NCI-H510A treated with DMSO at 0.1 percent for 48 hours (cell line): ENCODE measurements around the gene SGIP1.
"Not testable (repeated sequence)": the region's sequence is repeated elsewhere in the genome, so short reads cannot be mapped to it uniquely, and the experiment has no call there.

ENCODE experiments used
- DNase-seq: peaks from one replicate; lab custom pipeline; 2025; lab: John Stamatoyannopoulos, UW

The SGIP1 gene

GRCh38 chr1:66557157-66557556, 23.2 kb downstream of the SGIP1 start:
- DNase-seq = no peak

DNA sequence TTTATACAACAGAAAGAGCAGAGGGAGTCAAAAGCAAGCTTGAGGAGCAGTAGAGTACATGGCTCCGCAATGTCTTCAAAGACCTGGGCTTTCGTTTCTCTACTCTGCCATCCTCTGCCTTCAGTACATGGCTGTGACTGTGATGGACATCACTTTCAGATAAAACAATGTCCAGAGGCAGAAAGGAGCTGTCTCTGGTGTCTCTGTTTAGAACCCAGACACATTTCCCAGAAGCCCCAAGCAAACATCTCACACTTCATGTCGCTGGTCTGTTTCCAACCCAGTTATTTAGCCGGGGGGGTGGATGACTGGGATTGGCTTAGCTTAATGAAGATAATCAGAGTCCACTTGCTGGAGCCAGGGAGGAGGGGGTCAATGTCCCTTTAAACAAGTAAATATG, 25.6 kb downstream of the SGIP1 start:
- no peak for DNase-seq

- DNase-seq = no peak
These were observed 28.6 kb downstream of the SGIP1 start for GRCh38 chr1:66562561-66562960.

DNA sequence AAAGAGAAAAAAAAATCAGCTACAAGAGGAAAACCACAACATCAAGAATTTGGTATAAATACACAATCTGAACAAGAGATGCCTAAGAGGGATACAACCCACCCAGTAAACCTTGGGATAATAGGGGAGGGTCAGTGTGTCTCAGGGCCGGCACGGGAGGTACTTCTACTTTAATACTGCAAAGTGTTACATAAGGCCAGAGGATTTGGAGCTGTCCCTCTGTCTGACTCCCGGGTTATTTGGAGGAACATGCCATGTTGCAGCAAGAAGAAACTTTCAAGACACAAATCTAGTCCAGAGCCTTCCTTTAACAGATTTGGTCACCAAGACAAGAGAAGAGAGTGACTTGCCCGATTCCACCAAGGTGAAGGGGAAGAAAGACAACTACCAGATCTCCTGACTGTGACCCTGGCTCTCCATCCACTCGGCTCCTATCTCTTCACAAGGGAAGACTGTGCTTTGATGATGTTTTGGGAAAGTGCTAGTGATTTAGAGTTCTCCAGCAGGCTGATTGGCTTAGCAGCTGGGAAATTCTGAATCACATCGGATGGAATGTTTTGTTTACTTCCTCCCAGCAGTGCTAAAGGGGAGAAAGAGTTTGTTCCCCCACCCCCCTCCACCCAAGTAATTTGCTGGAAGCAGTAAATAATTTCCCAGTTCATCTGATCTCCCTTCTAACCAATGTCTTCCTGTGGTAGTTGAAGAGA, 29.3 kb downstream of the SGIP1 start:
- DNase-seq = no peak

- no peak for DNase-seq
These were observed 30.1 kb downstream of the SGIP1 start for GRCh38 chr1:66563941-66564630.

DNA sequence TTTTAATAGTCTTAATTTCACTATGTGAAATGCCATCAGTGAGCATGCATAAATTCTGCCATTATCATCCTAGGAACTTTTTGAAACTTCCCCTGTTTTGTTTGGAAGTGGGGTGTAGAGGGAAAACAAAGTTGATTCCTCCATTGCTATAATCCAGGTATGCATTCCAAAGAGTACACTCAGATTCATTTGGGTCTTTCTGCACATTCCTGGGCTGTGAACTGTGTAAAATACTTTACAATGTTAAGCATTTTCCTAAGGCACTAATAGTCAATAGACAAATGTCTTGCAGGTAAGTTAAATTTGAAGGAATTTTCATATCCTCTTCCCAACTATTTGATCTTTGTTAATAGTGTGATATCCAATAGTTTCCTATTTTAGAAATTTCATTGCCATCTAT, 36.2 kb downstream of the SGIP1 start:
- no peak for DNase-seq

DNA sequence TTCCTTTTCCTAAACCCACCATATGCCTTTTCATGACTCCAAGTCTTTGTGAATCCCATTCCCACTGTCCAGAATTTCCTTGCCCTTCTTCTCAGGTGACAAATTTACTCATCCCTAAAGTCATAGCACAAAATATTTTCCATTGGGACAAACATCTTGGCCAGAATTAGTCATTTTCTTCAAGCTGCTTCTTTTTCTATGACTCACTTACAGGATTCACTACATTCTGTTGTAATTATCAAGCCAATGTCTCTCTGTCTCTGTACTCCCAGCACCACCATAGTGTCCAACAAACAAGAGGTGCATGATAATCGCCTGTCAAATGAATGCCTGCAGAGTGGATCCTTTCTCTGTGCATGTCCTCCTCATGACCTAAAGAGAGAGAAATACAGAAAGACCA, 37.8 kb downstream of the SGIP1 start:
- DNase-seq = no peak

- peak; percentile 90 for DNase-seq
These were observed 41.8 kb downstream of the SGIP1 start for GRCh38 chr1:66575739-66576138.

- DNase-seq = peak; percentile 76
These were observed 42.7 kb downstream of the SGIP1 start for GRCh38 chr1:66576645-66577044.

DNA sequence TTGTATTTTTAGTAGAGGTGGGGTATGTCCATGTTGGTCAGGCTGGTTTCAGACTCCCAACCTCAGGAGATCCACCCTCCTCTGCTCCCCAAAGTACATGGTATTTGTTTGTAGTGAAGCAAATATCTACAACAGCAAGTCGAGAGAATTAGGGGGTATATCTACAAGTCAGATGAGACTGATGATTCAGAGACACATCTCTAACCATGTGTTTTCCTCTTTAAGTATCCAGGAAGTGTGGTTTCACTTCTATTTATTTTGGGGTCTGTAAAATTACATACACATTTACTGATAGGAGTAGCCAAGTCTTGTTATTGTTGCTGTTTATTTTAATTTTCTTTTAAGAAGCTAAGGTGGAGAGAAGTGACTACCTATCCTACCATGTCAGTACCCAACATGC, 44.9 kb downstream of the SGIP1 start:
- no peak for DNase-seq

DNA sequence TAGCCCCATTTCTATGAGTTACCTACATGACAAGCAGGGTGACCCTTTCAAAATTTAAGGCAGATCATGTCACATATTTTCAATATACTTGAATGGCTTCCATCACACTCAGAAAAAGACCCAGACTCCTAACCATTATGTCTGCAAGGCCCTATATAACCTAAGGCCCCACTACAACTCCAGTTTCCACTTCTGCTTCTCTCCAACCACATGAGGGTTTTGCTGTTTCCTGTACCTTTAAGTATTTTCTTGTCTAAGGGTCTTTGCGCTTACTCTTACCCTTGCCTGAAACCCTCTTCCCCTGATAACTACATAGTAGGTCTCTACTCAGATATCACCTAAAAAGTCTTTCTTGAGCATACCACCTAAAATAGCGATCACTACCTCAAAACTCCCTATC, 46.1 kb downstream of the SGIP1 start:
- no peak for DNase-seq

DNA sequence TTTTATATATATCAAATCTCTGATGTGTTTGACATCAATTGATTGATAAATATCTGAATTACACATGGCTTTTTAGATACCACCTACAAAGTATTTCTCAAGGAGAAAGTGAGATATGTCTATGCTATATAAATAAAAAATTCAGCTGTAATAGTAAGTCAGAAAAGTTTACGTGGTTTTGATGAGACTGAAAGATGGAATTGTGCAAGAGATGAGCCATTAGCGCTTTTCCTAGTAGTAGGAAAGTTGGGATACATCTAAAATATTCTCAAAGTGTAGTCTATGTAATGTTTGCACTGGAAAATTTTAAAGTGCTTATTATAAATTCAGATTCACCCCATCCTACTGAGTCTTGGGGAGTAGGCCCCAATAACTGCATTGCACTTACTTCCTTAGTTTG, 49.1 kb downstream of the SGIP1 start:
- no peak for DNase-seq

GRCh38 chr1:66585002-66585401, 51.0 kb downstream of the SGIP1 start:
- DNase-seq = no peak

GRCh38 chr1:66589326-66589725, 55.4 kb downstream of the SGIP1 start:
- no peak for DNase-seq

- DNase-seq = not testable (repeated sequence)
These were observed 58.2 kb downstream of the SGIP1 start for GRCh38 chr1:66592106-66592507.

- no peak for DNase-seq
These were observed 62.2 kb downstream of the SGIP1 start for GRCh38 chr1:66596191-66596590.

- no peak for DNase-seq
These were observed 63.5 kb downstream of the SGIP1 start for GRCh38 chr1:66597500-66597899.

GRCh38 chr1:66598670-66599069, 64.7 kb downstream of the SGIP1 start:
- DNase-seq = no peak

DNA sequence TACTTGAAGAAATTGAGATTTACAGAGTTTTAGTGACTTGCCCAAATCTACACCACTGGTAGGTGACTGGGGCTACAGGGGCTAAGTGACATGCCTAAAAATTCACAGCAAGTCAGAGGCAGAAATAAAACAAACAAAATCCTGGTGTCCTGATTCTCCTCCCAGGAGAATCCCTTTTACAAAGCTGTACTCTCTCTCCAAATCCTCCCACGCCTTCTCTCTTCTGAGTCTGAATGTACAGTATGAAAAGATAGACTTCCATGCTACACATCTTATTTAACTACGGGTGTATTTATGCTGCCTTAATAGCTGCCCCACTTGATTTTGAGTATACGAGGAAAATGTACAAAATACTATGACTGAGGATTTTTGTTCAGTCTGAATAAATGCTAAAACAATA, 65.4 kb downstream of the SGIP1 start:
- no peak for DNase-seq

GRCh38 chr1:66599899-66600737, 66.2 kb downstream of the SGIP1 start:
- DNase-seq = no peak

DNA sequence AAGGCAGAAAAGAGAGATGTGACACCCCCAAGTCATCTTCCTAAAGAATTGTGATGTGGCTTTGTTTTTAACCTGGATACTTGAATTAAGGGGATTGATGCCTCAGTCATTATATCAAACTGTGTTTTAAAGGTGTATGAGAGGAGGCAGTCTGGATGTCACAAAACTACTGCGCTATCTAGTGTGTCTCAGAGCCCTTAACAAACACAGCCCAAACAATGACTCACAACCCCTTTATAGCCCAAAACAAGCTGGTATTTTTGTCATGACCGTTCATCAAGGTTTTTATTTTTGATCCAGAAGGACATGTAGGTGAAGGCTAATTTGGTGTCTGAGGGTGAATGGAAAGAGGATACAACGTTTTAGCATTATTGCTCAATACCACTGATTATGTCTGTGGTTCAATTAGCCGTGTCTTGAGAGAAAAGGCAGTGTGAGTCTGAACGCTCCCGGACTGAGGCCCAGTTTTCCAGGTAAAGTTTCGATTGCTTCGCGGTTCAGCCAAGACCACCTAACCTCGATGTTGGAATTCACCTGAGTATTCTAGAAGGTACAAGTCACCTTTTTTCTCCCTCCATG, 71.6 kb downstream of the SGIP1 start:
- DNase-seq = no peak

GRCh38 chr1:66606362-66607065, 72.6 kb downstream of the SGIP1 start:
- DNase-seq = no peak
